DMS79 treated with DMSO at 0.1 percent for 48 hours (cell line): Measurements from ENCODE around the gene SLC47A2.

Source experiments
- DNase-seq: peaks from one replicate; lab custom pipeline; 2025; lab: John Stamatoyannopoulos, UW

Gene SLC47A2

DNA sequence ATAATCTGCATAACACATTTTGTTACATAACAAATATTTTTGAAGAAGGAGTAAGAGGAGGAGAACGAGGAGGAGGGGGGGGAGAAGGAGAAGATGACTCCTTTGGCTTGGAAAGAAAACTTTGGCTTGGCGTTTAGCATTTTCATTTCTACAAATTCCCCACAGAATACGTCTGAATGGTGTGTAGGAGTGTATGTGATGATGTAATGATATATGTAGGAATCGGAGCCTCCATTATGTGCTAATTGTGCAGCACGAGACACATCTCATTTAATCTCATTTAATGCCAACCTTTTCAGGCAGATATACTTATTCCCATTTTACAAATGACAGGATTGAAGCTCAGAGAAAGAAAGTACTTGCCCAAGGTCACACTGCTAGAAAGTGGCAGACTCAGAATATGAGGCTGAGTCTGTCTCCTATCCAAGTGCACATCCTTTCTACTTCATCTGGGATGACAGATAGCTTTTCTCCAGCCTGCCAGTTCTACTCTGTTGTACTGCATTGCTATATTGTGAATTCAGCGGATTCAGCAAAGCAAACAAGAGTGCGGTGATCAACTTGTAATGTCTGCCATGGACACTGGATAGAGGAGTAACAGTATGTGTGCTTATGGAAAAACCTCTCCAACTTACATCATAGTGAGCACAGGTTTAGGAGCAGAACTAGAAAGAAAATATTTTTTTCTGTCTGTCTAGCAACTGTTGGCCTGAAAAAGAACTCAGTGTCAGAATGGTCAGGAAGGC, 10.4 kb upstream of the SLC47A2 start:
- no peak for DNase-seq

DNA sequence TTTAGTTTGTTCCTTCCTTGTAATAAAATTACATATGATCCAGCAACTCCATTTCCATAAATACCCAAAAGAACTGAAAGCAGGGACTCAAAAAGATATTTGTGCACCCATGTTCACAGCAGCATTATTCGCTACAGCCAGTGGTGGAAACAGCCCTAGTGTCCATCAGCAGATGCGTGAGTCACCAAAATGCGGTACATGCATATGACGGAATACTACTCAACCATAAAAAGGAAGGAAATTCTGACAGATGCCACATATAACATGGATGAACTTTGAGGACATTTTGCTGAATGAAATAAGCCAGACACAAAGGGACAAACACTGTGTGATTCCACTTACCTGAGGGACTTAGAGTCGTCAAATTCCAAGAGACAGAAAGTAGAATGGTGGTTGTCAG, 9.1 kb upstream of the SLC47A2 start:
- DNase-seq = no peak

DNA sequence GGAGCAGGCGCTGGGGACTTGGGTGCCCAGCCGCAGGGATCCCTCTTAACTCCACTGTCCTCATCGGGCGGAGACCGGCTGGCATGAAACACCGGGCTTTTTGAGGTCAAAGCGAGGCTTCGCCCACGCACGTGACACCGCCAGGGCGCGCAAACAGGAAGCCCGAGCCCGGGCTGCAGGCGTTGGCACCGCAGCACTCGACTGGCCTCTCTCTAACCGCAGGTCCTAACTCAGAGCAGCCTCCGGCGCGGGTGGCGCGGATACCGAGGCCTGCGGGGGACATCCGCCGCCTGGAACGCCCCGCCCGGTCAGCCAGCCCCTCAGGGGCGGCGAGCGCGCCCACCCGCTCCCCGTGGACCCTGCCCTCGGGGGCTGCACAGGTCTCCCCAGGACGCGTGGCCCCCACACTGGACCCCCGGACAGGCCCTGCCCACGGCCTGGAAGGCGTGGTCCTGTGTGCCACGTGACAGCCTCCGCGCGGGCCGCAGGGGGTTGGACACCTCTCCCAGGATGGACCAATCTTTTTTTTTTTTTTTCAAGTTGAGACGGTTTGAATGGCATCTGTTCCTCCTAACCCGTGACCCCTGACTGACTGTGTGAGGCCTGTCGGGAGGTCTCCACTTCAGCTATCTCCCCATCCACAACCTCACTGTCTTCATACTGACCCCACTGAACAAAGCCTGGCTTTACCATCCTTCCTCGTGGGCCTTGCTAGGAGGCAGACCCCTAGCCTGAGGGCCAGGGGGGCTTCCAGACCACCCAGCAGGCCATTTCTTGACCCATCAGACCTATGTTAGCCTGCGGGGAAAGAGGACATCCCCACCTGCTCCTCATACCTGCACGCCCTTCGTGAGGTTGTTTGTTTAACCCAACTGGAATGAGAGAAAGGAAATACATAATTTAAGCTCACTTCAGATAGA, 8.4 kb upstream of the SLC47A2 start:
- no peak for DNase-seq

DNA sequence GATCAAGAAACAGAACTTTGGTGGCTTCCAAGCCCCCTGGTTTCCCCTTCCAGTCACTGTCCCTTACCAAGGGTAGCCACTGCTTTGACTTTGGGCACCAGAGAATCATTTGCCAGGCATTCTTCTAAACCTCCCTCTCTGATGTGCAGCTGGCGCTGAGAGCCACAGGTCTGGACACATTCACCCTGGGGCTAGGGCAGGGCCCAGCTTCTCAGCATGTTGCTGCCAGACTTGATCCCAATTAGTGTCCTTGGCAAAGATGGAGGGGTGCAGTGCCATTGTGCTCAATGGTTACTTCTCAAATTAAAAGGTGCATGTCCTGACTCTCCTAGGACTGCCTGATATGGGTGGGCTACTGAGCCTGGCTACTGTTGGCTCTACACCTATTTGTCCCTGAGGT, 7.6 kb upstream of the SLC47A2 start:
- DNase-seq = no peak

DNA sequence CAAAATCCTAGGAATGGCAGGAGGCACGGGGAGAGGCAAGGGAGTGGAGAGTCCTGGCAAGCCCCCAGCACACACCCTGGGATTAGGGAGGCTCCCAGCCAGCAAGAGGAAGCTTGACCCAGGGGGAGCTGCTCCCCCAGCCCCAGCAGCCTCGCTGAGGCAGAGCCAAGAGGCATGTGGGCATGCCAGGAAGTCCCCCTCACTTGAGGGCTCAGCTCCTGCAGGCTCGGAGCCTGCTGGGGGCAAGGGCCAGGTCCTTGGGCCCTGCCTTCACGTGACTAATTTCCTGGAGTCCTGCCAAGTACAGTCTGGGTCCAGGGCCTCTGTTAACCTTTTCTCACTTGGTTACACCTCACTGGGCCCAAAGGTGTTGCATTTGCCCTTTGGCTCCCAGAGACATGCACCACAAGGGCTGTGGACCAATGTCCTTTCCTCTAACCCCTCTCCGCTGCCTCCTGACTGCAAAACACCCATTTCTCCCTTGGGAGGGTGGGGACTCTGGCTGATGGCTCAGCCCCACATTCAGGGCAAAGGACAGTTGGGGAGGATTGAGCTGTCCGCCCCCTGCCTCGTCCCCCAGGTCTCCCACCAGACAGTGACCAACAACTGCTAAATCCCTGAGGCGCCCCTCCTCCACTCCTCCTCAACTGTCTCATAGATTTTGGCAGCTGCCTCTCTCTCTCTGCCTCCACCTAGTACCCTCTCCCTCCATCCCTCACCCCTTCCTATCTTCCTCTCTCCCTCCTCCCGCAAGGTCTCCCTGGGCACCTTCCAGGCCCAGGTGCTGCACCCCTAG, 4.4 kb upstream of the SLC47A2 start:
- DNase-seq = peak; percentile 58

DNA sequence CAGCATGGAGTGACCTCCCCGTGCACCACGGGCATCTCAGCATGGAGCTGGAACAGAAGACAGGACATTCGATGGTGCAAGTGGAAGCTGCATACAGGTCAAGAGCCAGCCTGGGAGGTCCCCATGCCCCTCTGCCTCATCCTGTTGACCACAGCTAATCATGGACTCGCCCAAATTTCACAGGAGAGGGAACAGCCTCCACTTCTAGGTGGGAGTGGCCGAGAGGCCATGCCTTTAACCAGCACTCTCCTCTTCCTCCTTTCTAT, 3.8 kb upstream of the SLC47A2 start:
- DNase-seq = no peak

DNA sequence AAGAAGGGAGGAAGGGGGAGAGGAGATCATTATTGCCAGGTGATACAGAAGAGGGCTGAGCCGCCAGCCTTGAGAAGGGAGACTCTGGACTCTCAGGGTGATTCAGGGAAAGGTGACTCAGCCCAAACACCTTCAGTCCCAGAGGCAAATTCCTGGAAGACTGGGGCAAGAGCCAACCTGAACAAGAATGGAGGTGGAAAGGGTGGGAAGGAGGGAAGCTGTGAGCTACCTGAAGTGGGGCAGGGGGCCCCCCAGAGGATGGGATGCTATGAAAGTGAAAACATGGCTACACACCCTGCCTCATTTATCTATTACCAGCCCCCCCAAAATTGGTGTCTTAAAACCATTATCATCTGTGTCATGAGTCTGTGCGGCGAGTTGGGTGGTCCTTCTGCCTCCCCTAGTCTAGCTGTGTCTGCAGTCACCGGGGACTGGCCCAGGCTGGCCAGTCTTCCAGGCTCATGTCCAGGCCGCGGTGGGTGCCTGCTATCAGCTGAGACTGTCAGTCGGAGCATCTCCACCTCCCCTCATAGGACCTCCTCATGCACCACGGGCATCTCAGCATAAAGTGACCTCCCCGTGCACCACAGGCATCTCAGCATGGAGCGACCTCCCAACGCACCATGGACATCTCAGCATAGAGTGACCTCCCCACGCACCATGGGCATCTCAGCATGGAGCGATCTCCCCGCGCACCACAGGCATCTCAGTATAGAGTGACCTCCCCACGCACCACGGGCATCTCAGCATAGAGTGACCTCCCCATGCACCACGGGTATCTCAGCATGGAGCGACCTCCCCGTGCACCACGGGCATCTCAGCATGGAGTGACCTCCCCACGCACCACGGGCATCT, 3.2 kb upstream of the SLC47A2 start:
- no peak for DNase-seq

DNA sequence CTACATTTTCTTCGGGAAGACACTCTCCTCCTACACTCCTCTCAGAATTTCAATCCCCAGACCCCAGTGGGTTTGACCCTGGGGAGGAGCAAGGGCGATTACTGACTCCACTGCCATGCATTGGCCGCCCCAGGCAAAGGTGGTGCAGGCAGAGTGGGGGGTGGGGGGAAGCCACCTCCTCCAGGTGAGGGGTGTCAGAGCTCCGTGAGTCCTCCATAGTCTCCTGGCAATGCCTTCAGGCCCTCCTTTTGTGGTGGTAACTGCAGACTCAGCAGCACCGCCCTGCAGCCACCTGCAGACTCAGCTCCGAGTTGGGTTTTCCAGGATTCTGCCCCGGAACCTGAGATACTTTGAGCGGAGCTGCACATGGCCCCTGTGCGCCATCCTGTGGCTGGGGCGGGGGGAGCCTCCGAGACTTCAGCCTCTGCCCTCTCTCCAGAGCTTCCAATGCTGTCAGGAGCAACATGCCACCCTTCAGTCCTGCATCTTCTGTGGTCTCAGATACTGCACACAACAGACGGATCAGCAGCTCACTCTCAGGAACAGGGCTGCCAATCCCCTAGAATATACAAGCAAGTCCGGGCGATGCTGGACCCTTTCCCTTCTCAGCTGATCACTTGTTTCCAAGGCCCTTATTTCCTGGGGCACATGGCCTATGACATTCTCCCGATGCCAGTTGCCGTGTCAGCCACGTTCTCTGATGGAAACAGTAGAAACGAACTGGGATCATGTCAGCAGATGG, 2.4 kb upstream of the SLC47A2 start:
- DNase-seq = no peak

DNA sequence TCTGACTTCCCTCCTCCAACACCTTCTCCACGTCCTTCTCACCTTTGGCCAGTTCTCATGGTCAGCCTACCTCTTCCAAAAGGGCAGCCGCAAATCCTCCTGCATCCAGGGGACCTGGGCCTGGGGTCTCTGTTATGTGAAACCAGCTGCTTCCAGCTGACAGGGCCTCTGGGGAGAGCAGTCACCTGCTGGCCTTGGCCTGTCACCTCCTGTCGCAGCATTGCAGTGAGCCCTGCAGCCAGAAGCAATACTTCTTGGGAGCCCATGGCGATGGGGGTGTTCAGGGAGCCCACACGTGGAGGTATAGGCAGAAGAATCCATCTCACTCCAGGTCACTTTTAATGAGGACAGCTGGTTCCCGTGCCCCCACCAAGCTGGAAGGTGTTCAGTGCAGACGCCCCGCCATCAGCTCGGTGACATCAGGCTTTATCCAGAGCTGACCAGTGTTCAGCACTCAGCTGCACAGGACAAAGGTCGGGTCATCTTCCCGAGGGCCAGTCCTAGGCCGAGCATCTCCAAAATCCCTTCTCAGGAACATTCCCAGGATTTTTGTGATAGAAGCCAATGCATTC, 1.7 kb upstream of the SLC47A2 start:
- no peak for DNase-seq

DNA sequence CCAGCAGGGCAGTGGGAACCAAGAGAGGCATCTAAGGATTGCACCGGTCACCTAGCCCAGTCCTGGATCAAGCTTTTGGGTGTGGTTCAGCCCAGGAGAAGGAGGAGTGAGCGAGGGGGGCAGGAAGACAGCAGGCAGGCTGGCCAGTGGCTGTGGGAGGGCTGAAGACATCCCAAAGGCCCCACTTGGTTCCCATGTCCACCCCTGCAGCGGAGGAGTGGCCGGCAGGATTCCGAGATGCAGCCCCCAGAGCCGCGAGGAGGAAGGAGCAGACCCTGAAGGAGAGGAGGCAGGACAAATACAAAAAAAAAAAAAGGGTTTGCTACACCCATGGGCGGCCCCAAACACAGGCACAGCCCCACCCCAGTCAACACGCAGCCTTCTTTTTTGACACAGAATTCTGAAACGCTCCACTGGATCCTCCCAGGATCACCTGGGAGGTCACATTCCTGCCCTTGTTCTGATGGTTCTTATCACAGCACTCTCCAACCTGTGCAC, 1.1 kb upstream of the SLC47A2 start:
- no peak for DNase-seq

DNA sequence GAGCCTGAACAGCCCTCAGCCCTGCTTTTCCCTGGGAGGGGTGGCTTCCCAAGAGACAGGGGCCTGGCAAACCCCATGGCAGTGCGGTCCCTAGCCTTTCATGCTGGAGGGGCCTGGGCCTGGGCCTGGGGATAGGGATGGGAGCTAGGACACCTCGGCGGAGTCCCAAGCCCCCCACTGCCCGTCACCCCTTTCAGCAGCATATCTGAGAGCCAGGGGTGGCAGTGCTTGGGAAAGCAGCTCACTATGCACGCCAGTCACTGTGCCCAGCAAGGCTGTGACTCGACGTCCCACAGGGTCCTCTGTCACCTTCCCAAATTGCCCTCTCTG, 612 bp upstream of the SLC47A2 start:
- no peak for DNase-seq

DNA sequence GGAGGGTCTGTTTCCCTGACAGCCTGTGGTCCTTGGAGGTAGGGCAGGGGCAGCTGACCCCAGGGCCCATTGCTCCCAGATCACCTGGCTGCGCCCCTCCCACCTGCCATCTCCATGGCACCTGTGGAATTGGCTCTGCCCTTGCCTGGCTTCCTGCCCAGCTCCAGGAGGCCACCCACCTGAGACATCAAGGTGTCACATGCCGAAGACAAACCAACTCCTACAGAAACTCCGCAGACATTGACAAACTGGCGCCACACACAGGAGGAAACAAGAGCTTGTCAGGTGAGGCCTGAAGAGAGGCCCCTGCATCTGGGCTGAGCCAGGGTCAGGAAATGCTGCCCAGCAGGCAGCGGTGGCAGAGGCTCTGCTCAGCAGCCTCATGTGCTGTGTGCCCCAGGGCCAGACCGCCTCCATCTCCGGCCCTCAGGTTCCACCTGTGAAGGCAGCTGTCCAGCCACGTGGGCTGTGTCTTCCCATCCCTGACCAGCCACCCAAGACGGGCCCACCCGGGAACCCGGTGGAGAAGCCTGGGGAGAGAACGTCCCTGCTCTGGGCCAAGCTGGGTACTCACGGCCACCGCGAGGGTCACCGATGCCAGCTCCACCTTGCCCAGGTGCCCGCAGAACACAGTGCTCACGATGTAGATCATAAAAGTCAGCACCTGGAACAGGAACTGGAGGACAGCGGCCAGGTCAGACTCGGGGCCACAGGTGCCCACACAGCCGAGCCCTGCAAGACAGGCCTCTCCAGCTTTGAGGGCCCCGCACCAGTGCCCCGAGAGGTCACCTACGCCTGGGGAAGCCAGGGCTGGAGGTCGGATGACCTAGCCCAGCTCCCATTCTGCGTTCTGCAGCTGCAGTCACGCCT, 1.6 kb downstream of the SLC47A2 start:
- peak; percentile 31 for DNase-seq

DNA sequence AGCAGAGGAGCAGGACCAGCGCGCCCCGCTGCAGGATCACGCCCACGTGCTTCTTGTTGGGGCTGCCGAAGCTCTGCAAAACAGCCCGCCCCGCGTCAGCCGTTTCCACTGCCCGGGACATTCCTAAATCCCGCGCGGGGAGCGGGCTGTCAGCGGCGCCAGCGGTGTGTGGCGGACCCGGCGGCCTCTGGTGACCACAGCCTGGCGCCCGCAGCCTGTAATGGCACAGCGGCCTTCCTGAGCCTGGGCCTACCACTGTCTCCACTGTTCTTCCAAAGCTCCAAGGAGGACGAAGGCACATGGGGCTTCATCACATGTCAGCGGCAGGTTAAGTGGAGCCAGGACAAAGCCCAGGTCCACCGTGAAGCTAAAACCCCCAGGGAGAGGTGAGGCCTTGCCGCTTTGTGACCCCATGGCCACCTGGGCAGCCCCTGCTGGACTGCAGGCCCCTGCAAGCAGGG, 2.5 kb downstream of the SLC47A2 start:
- DNase-seq = no peak

DNA sequence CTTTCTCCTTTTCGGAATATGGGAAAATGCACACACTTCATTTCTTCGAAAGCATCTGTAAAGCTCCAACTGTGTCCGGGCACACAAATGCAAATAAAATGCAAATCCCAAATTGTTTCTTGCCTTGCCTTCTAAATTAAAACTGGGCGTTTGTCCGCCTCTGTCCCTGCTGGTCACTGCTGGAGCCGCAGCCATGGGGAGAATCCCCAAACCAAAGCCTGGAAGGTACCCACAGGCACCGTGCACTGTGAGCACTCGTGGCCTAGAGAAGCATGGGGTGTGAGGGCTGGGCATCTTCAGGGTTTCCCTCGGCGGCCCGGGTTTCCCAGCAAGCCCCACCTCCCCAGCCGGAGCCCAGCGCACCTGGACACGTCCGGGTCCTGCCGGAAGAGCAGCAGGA, 2.9 kb downstream of the SLC47A2 start:
- DNase-seq = no peak

DNA sequence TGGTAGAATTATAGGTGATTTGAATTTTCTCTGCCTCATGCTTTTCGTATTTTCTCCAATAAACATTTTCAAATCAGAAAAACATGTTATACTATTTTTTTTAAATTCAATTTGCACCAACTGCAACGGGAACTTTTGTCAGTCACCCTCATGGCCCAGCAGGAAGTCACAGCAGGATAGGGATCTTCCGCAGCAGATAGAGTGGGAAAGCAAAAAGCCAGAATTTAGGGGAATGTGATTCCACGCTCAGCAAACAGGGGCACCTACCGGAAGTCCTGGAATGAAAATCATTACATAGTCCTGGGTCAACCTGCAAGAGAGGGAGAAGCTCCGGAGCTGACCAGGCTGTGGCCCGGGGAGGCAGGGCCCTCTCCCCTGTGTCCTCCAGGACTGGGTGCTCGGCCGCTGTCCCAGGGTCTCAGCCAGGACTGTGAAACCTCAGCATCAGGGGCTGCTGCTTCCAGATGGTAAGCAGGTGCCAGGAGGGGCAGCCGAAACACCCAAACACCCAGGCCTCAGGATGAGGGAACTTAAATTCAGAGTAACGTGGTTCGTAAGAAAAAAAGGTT, 3.9 kb downstream of the SLC47A2 start:
- DNase-seq = no peak

DNA sequence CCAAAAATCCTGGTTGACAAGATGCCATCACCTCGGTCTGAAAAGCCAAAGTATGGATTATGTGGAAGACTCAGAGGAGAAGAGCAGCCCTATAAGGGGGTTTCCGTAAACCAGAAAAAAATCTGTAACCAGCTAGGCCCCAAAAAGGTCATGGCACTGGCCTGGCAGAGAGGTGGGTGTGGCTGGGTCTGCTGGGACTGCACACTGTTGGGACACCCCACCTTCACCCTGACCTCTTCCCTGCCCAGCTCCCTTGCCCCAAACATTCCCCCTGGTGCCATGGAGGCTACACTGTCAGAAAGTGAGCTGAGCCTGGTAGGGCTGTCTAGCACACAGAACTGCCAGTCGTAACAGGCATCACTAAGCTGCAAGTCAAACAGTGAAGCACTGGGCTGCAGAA, 6.5 kb downstream of the SLC47A2 start:
- DNase-seq = no peak

DNA sequence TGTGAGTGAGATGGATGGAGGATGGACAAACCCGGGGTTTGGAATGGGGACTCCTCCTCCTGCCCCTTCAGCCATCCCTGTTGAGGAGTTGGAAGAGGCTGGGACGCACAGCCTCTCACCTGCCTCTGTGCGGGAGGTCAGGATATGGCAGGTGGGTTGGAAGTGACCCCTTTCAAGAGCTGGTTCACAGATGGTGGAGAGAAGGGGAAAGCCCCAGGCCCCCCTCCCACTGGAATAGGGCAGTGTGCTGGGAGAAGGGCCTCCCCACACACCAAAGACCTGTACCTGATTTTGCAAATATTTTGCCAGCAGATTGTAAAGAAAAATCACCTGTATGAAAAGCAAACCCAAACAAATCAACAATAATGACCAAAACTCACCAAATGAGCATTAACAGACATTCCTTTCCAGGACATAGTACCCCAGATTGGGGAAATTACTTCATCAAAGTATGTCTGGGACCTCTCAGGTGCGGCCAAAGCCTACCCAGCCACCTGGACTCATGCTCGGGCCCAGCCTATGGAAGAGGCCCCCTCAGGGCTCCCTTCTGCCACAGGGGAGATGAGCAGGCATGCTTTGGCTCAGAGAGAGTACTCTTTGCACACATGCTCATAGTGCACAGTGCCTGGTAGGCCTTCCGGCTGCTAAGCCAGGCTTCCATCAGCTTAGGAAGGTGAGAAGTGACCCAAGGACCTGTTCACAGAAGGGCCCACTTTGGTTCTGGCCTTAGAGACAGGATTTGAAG, 7.8 kb downstream of the SLC47A2 start:
- no peak for DNase-seq

DNA sequence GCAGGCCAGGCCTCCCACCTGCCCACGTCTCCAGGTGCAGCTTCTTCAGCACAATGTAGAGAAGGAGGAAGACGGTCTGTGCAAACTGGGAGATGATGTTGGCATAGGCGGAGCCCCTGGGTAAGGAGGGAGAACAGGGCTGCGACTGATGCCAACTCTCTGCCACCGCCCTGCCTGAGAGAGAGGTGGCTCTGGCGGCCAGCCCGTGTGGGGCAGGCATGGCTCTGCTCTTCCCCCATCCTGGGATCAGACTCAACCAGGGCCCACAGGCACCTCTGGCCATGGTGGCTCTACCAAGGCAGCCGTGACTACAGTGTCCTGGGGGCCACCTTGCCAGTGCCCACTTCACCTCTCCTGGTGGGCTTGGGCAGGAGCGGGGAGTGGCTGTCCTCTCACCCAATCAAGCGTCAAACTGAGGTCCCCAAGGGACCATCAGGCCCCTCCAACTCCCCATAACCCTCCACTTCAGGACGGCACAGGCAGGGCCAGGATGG, 8.6 kb downstream of the SLC47A2 start:
- DNase-seq = peak; percentile 14
